Karpas-422 (cell line): ENCODE results near the gene DYNC2H1. TPM values are rescaled to one million over a fixed set of nuclear protein-coding genes. Genes with fewer than 3 reads are reported as not detected.

ENCODE experiments used
- DNase-seq: peaks from one replicate; pipeline ENCODE4 v3.0.0-alpha.2; 2015
- H2AFZ ChIP-seq: fragments of 200-600 bp; sonication (generic); 2 replicates; pipeline ENCODE4 v1.6.1; 2014; ENCODE audit warnings: antibody characterized with exemption, low read length, mixed read lengths
- H3K27ac ChIP-seq: fragments of 200-600 bp; sonication (generic); 2 replicates; pipeline ENCODE4 v1.5.1; 2014; ENCODE audit warnings: mild to moderate bottlenecking, low read length, moderate library complexity
- H3K27me3 ChIP-seq: fragments of 200-600 bp; sonication (generic); 2 replicates; pipeline ENCODE4 v1.6.1; 2014; ENCODE audit warnings: low read length, mixed read lengths
- H3K36me3 ChIP-seq: fragments of 200-600 bp; sonication (generic); 2 replicates; pipeline ENCODE4 v1.6.1; 2014; ENCODE audit warnings: low read length, mixed read lengths; ENCODE audit not compliant: insufficient read depth
- H3K4me1 ChIP-seq: fragments of 200-600 bp; sonication (generic); 2 replicates; pipeline ENCODE4 v1.6.1; 2014; ENCODE audit warnings: mild to moderate bottlenecking, low read length, mixed read lengths
- H3K4me2 ChIP-seq: fragments of 200-600 bp; sonication (generic); 2 replicates; pipeline ENCODE4 v1.6.1; 2014; ENCODE audit warnings: low read length, low read depth, mild to moderate bottlenecking; ENCODE audit not compliant: poor library complexity, severe bottlenecking
- H3K4me3 ChIP-seq: fragments of 200-600 bp; sonication (generic); 2 replicates; pipeline ENCODE4 v1.5.1; 2014; ENCODE audit warnings: mild to moderate bottlenecking, antibody characterized with exemption, low read length, mixed read lengths
- H3K79me2 ChIP-seq: fragments of 200-600 bp; sonication (generic); 2 replicates; pipeline ENCODE4 v1.6.1; 2014; ENCODE audit warnings: mild to moderate bottlenecking, low read length, mixed read lengths
- H3K9ac ChIP-seq: fragments of 200-600 bp; sonication (generic); 2 replicates; pipeline ENCODE4 v1.6.0; 2014; ENCODE audit warnings: low read length
- H3K9me2 ChIP-seq: fragments of 200-600 bp; sonication (generic), shearing (Covaris generic); replicated peaks from 2 replicates; pipeline ENCODE4 v1.6.0; 2014; ENCODE audit warnings: mild to moderate bottlenecking, low read length, moderate library complexity; ENCODE audit not compliant: insufficient read depth
- H3K9me3 ChIP-seq: fragments of 300-700, 200-600 bp; sonication (generic); 2 replicates; pipeline ENCODE4 v1.6.1; 2014; ENCODE audit warnings: low read length, mixed read lengths
- H4K20me1 ChIP-seq: fragments of 200-600 bp; sonication (generic); 2 replicates; pipeline ENCODE4 v1.6.1; 2014; ENCODE audit warnings: mild to moderate bottlenecking, antibody characterized with exemption, low read length, low read depth; ENCODE audit not compliant: insufficient read depth
- small RNA-seq: library from RNA; depleted of rRNA; stranded (forward); fragments of <200 nt; gene quantifications from one replicate; pipeline ENCODE3, GENCODE V24; 2014
- total RNA-seq: library from RNA; depleted of rRNA; stranded (reverse); fragments of >200 nt; shearing (Covaris generic); gene quantifications from 2 replicates; pipeline ENCODE4 v1.2.3, GENCODE V29; 2014; ENCODE audit warnings: low replicate concordance; rRNA removed

Gene DYNC2H1
- total RNA-seq, 1 experiment from 2014 or later: 3.9 TPM

DNA sequence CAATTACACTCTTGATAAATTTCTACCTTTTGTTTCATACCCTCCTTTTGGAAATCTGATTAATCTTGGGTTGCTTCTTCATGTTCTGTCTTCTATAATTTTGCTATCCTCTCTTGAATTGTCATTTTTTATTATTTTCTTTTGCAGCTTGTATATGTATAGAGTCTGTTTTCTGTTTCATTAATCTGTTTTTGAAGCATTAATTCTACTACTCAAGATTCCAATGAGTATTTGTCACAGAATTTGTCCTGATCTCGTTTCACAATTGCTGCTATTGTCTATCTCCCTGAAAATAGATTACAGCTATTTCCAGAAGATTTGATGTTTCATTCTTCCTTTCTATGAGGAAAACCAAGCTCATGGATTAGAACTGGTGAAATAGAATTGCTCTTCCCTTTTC, 406.1 kb downstream of the DYNC2H1 start:
- no peaks in the 10 kb centered on the region for H3K4me1 ChIP-seq
- no peaks in the 10 kb centered on the region for H3K36me3 ChIP-seq
- no peaks in the 10 kb centered on the region for H3K9me3 ChIP-seq
- no peaks in the 10 kb centered on the region for H3K9me2 ChIP-seq
- no peak overlapping the region for H2AFZ ChIP-seq
- H3K27me3 ChIP-seq: no peaks in the 10 kb centered on the region
- H4K20me1 ChIP-seq: no peaks in the 10 kb centered on the region
- H3K27ac ChIP-seq: no peak overlapping the region
- no peaks in the 10 kb centered on the region for H3K79me2 ChIP-seq
- H3K4me3 ChIP-seq: no peak overlapping the region
- no peak overlapping the region for H3K9ac ChIP-seq
- DNase-seq: no peak
- no peak overlapping the region for H3K4me2 ChIP-seq

DNA sequence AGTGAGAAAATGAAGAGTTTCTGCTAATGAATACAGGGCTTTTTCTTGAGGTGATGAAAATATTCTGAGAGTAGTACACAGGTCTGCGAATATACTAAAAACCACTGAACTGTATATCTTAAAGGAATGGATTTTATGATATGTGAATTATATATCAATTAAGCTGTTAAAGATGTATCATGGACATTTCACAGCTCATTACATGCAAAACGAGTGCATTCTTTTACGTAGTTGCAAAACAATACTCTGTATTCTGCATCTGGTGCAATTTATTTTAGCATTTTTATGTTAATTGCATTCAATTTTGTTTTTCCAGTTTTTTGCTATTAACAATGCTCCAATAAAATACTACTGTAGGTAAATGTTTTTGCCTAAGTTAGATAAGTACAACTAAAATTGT, 411.6 kb downstream of the DYNC2H1 start:
- no peaks in the 10 kb centered on the region for H3K9me2 ChIP-seq
- no peaks in the 10 kb centered on the region for H3K9me3 ChIP-seq
- no peak for DNase-seq
- no peak overlapping the region for H3K9ac ChIP-seq
- no peak overlapping the region for H3K4me2 ChIP-seq
- H3K79me2 ChIP-seq: no peaks in the 10 kb centered on the region
- H4K20me1 ChIP-seq: no peaks in the 10 kb centered on the region
- H3K36me3 ChIP-seq: no peaks in the 10 kb centered on the region
- no peak overlapping the region for H3K27ac ChIP-seq
- no peaks in the 10 kb centered on the region for H3K4me1 ChIP-seq
- no peaks in the 10 kb centered on the region for H3K27me3 ChIP-seq
- no peak overlapping the region for H2AFZ ChIP-seq
- no peak overlapping the region for H3K4me3 ChIP-seq

DNA sequence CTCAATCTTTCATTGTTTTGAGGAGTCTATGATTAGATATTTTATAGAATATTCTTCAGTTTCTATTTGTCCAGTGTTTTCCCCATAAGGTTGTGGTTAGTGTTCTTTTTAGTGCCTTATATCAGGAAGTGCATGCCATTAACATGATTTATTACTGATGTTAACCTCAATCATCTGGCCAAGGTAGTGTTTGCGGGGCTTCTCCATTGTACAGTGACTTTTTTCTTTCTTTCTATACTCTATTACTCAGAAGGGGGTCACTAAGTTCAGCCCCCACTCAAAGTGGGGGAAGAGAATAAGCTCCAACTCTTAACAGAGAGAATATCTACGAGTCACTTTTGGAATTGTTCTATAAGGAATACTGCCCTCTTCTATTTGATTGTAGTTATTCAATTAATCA, 415.8 kb downstream of the DYNC2H1 start:
- Histone ChIP-seq H3K9me3 (no peaks in the 10 kb centered on the region), H3K4me3 (no peak overlapping the region), H3K9me2 (no peaks in the 10 kb centered on the region), H3K4me1 (no peaks in the 10 kb centered on the region), H3K9ac (no peak overlapping the region), H3K36me3 (no peaks in the 10 kb centered on the region), H3K27me3 (0 out of 2 replicates have a peak, but pooled peaks cover 3% of the 10 kb centered on the region), H3K4me2 (no peak overlapping the region), H2AFZ (no peak overlapping the region), H3K79me2 (no peaks in the 10 kb centered on the region), H4K20me1 (no peaks in the 10 kb centered on the region), H3K27ac (no peak overlapping the region)
- no peak for DNase-seq

DNA sequence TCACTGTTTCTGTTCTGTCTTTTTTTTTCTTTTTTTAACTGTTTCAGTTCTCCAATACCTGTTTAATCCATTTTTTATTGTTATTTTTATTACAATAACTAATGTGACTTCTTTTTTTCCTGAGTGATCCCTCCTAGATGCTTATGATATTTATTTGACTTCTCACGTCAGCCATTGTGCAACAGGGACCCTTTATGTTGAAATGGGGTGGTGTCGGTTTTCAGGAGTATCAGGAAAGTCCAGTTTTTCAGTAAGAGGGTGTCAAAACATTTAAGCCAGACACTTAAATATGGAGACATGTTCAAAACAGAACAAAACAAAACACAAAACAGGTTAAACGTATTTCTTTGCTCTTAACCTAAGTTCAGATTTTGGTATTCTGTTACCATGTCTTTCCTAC, 418.8 kb downstream of the DYNC2H1 start:
- no peaks in the 10 kb centered on the region for H3K36me3 ChIP-seq
- H4K20me1 ChIP-seq: no peaks in the 10 kb centered on the region
- no peaks in the 10 kb centered on the region for H3K9me2 ChIP-seq
- 0 out of 2 replicates have a peak, but pooled peaks cover 3% of the 10 kb centered on the region for H3K27me3 ChIP-seq
- no peak overlapping the region for H3K27ac ChIP-seq
- no peak overlapping the region for H3K4me3 ChIP-seq
- no peak overlapping the region for H3K9ac ChIP-seq
- no peak overlapping the region for H2AFZ ChIP-seq
- H3K4me1 ChIP-seq: no peaks in the 10 kb centered on the region
- H3K9me3 ChIP-seq: no peaks in the 10 kb centered on the region
- no peak overlapping the region for H3K4me2 ChIP-seq
- DNase-seq: no peak
- no peaks in the 10 kb centered on the region for H3K79me2 ChIP-seq

DNA sequence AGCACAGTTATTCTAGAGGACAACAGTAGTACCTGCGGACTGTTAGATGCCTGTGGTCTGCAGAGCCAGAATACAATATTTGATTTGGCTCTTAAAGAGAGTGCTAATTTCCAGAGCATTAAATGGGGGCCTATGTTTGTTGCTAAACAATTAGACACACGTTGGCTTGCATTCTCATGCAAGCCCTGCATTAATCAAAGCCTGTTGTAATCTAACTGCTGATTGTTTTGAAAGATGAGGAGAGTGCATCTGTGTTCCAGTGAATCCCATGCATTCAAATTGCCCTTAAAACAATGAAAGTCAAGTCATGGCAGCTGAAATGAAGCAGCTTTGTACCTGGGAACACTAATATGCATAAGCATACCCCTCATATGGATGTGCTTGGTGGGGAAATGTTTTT, 419.4 kb downstream of the DYNC2H1 start:
- Histone ChIP-seq H3K27me3 (0 out of 2 replicates have a peak, but pooled peaks cover 3% of the 10 kb centered on the region), H3K4me2 (no peak overlapping the region), H3K27ac (no peak overlapping the region), H3K9me3 (no peaks in the 10 kb centered on the region), H3K79me2 (no peaks in the 10 kb centered on the region), H4K20me1 (no peaks in the 10 kb centered on the region), H2AFZ (no peak overlapping the region), H3K36me3 (no peaks in the 10 kb centered on the region), H3K4me3 (no peak overlapping the region), H3K9ac (no peak overlapping the region), H3K9me2 (no peaks in the 10 kb centered on the region), H3K4me1 (no peaks in the 10 kb centered on the region)
- no peak for DNase-seq

DNA sequence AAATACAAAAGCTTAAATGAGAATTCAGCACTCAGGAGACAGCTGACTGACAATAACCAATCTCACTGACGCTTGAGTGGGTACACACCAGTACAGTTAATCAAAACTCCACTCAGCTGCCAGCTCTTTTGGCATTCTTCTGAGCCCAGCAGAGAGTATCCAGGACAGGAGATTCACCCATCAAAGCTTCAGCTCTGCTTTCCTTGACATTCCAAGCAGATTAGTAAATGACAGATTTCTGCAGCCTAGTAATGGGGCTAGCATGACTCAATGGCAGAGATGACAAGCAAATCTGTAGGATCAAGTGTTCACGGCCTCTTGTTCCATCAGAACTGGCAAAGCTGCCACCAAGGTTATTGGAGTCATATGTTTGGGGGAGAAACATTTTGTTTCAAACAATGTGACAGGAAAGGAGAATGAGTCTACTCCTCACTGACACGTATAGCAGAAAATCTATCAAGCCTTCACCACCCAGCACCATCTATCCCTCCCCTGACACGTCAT, 420.0 kb downstream of the DYNC2H1 start:
- Histone ChIP-seq H3K4me2 (no peak overlapping the region), H3K9me3 (no peaks in the 10 kb centered on the region), H3K9ac (no peak overlapping the region)

More for the DNA sequence above, 420.0 kb downstream of the DYNC2H1 start:
- Histone ChIP-seq H3K36me3 (no peaks in the 10 kb centered on the region), H4K20me1 (no peaks in the 10 kb centered on the region), H3K9me2 (no peaks in the 10 kb centered on the region), H3K27ac (no peak overlapping the region), H3K27me3 (0 out of 2 replicates have a peak, but pooled peaks cover 3% of the 10 kb centered on the region), H3K4me3 (no peak overlapping the region), H3K79me2 (no peaks in the 10 kb centered on the region), H3K4me1 (no peaks in the 10 kb centered on the region), H2AFZ (no peak overlapping the region)
- no peak for DNase-seq

Small RNA genes lying within 50 kb of the gene (small RNA-seq; reads per million reads assigned to genes)
- not detected for gene AP003461.1

Other genes starting within 250 kb of the DYNC2H1 start
- gene MMP12, start 234.4 kb upstream of the DYNC2H1 start, total RNA-seq: not detected in 2 replicates
- gene MMP13, start 153.7 kb upstream of the DYNC2H1 start, total RNA-seq: not detected in 2 replicates
- 243 and 322 TPM in 2 replicates for gene DCUN1D5, start 17.3 kb upstream of the DYNC2H1 start, total RNA-seq